22Rv1 (cell line): ENCODE data around the gene SLC6A11.

Experiments used
- H3K27ac ChIP-seq: fragments of 450-650 bp; 2 replicates; pipeline ENCODE4 v1.5.1; 2017
- ZFX ChIP-seq: fragments of 450-650 bp; IDR thresholded peaks from 2 replicates; pipeline ENCODE4 v1.6.1; 2017; ENCODE audit warnings: antibody characterized with exemption, borderline replicate concordance
- TF ChIP-seq, protein P1 (sequence below): fragments of 450-650 bp; IDR thresholded peaks from 2 replicates; pipeline ENCODE4 v1.5.1; 2017; ENCODE audit warnings: mild to moderate bottlenecking

SLC6A11 gene

GRCh38 chr3:10954740-10955139 lies 138.7 kb downstream of the SLC6A11 start:
- H3K27ac ChIP-seq, result no peak overlapping the region
- TF ChIP-seq, protein P1, sequence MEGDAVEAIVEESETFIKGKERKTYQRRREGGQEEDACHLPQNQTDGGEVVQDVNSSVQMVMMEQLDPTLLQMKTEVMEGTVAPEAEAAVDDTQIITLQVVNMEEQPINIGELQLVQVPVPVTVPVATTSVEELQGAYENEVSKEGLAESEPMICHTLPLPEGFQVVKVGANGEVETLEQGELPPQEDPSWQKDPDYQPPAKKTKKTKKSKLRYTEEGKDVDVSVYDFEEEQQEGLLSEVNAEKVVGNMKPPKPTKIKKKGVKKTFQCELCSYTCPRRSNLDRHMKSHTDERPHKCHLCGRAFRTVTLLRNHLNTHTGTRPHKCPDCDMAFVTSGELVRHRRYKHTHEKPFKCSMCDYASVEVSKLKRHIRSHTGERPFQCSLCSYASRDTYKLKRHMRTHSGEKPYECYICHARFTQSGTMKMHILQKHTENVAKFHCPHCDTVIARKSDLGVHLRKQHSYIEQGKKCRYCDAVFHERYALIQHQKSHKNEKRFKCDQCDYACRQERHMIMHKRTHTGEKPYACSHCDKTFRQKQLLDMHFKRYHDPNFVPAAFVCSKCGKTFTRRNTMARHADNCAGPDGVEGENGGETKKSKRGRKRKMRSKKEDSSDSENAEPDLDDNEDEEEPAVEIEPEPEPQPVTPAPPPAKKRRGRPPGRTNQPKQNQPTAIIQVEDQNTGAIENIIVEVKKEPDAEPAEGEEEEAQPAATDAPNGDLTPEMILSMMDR, result no peak
- TF ChIP-seq ZFX, result no peak

DNA sequence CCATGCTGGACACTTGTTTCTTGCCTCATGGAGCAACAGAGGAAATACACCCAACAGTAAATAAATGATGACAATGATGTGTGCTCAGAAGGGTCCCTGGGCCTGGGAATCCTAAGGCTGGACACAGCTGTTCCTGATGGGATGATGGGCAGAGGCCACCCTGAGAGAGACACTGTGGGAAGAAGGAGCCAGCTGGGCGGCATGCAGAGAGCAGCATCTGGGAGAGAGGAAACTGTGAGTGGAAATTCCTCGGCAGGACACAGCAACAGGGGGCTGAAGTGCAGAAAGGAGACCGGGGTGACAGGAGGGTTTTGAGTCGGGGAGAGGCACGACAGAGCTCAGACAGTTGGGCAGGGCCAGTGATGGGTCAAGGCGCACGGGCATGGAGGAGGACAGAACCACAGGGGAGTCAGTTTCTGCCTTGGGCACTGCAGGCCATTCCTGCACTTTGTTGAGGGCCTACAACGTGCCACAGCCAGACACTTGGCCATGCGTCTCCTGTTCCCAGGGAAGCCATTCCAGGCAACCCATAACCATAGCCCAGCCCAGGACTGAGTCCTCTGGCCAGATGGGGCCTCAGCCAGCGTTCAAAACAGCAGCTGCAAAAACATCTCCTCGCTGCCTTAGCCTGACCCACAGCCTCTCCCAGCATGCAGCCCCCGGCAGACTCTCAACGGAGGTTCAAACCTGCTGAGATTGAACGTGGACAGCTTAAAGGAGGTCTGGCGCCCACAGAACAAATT lies 139.9 kb downstream of the SLC6A11 start:
- TF ChIP-seq, protein P1, result no peak
- TF ChIP-seq ZFX, result no peak
- H3K27ac ChIP-seq, result no peak overlapping the region

DNA sequence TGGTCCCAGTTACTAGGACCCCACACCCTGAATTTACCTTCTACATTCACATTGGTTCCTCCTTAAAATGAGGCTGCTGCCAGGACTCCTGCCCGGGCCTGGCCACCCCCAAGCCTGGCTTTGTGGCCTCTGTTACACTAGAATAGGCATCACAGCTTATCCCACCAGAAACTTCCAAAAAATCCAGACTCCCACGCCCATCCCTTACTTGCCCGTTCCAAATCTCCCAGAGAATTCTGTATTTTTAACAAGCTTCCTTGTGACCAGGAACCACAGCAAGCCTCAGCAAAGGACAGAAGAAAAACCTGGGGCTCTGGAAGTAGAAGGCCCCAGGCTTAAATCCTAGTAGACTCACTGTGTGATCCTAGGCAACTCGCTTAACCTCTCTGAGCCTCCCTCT lies 140.5 kb downstream of the SLC6A11 start:
- TF ChIP-seq, protein P1, result no peak
- no peak for TF ChIP-seq ZFX
- no peak overlapping the region for H3K27ac ChIP-seq

DNA sequence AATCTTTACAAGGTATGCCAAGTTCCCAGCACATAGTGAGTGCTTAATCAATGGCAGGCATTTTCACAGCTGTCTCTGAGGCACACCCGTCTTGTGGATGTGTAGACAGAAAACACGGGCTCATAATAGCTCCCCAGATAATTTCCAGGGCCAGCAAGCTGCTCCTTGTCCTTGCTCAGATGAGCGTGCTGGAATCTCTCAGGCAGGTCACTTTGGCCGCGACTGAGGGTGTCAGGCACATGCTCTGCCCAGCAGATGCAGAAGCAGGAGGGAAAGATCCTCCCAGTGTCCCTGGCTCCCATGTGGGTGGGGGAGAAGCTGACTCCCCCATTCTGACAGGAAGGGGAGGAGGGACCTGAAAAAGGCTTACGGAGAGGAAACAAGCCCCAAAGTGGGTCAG lies 141.0 kb downstream of the SLC6A11 start:
- no peak for TF ChIP-seq ZFX
- TF ChIP-seq, protein P1, result no peak
- H3K27ac ChIP-seq, result no peak overlapping the region

DNA sequence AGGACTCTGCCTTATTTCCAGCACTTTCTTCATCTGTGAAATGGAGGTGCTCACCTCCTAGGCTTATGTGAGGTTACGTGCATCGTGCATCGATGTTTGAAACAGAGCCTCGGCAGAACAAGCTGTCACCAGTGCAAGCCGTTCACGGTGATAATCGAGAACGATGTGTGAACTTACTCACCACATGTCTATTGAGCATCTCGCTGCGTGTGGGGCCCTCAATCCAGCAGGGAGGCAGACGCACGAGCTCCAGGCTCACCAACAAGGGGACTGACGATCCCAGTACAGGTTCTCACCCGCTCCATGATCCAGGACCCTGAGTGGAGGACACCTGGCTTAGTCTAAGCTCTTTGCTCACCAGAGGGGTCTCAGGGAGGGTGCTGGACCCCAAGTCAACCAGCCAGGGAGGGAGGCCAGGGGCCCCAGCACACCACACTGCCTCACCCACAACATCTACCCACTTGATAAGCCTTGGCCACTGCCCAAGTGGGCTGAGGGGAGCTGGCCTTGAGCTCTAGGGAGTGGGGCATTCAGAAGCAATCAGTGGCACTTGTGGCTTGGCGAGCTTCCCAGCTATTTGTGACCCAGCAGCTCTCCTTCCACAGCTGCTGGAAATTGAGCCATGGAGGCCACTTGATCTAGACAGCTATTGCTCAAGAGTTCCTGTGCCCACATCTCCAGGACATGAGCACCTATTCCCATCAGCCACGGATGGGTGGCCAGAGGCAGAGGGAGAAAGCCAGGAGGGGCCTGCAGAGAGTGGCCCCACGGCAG lies 142.1 kb downstream of the SLC6A11 start:
- no peak overlapping the region for H3K27ac ChIP-seq
- TF ChIP-seq, protein P1, result no peak
- TF ChIP-seq ZFX, result no peak

DNA sequence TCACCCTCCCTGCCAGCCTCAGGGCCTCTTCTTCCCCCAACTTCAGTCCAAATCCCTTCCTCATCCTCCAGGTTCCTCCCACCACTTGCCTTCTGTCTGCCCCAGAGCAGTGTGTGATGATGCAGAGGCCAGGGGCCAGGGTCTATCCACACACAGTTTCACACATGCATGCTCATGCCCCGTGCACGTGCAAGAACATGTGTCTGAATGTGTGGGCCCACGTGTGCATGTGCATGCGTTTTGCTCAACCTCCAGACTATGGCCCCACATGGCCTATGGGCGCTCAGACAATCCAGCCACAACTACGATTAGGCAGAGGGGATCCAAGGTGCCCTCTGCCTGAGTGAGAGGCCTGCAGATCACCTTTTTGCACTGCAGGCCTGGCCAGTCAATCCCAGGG lies 144.2 kb downstream of the SLC6A11 start:
- no peak overlapping the region for H3K27ac ChIP-seq
- TF ChIP-seq, protein P1, result no peak
- TF ChIP-seq ZFX, result no peak

- no peak for TF ChIP-seq ZFX
- TF ChIP-seq, protein P1, result no peak
- no peak overlapping the region for H3K27ac ChIP-seq
Measured at GRCh38 chr3:10961921-10962320, 145.9 kb downstream of the SLC6A11 start.
